Trophoblast cell (in vitro differentiated cells and primary cell): ENCODE measurements around the gene KRTAP10-4.

Experiments
- DNase-seq, 2 donors: peaks; one replicate each; pipeline ENCODE4 v3.0.0-alpha.2; 2016
- H2AFZ ChIP-seq: 2 replicates; pipeline ENCODE4 v1.6.1; 2013; ENCODE audit warnings: low read length, moderate library complexity, mild to moderate bottlenecking; ENCODE audit not compliant: insufficient read depth, poor library complexity
- H2AK5ac ChIP-seq: 2 replicates; pipeline ENCODE4 v1.6.1; 2013; ENCODE audit warnings: mild to moderate bottlenecking, low read length
- H2BK120ac ChIP-seq: 2 replicates; pipeline ENCODE4 v1.6.1; 2013; ENCODE audit warnings: low read length, mild to moderate bottlenecking, moderate library complexity; ENCODE audit not compliant: insufficient read depth, poor library complexity
- H2BK12ac ChIP-seq: 2 replicates; pipeline ENCODE4 v1.6.1; 2013; ENCODE audit warnings: mild to moderate bottlenecking, low read length, moderate library complexity
- H2BK5ac ChIP-seq: 2 replicates; pipeline ENCODE4 v1.6.1; 2013; ENCODE audit warnings: low read length, low read depth, moderate library complexity, mild to moderate bottlenecking; ENCODE audit not compliant: poor library complexity
- H3K14ac ChIP-seq: 2 replicates; pipeline ENCODE4 v1.6.1; 2013; ENCODE audit warnings: mild to moderate bottlenecking, low read length
- H3K18ac ChIP-seq: 2 replicates; pipeline ENCODE4 v1.6.1; 2013; ENCODE audit warnings: mild to moderate bottlenecking, low read length
- H3K23ac ChIP-seq: 2 replicates; pipeline ENCODE4 v1.6.1; 2013; ENCODE audit warnings: low read length
- H3K27ac ChIP-seq: 2 replicates; pipeline ENCODE4 v1.5.1; 2013; ENCODE audit warnings: low read depth, mild to moderate bottlenecking, inconsistent platforms, low read length, moderate library complexity
- H3K27me3 ChIP-seq: 2 replicates; pipeline ENCODE4 v1.6.1; 2013; ENCODE audit warnings: inconsistent platforms, mild to moderate bottlenecking, low read length, moderate library complexity; ENCODE audit not compliant: insufficient read depth
- H3K36me3 ChIP-seq, 2 experiments: 1 replicate in 1 of 2; 2 replicates in 1 of 2; pipeline ENCODE4 v1.6.1; 2013; ENCODE audit warnings: low read length in 2 of 2, mild to moderate bottlenecking in 2 of 2, moderate library complexity in 1 of 2; ENCODE audit not compliant: insufficient read depth in 2 of 2, control insufficient read depth in 1 of 2
- H3K4ac ChIP-seq: 2 replicates; pipeline ENCODE4 v1.6.1; 2013; ENCODE audit warnings: low read depth, mild to moderate bottlenecking, low read length, moderate library complexity
- H3K4me1 ChIP-seq, 2 experiments: 1 replicate in 1 of 2; 2 replicates in 1 of 2; pipeline ENCODE4 v1.6.1; 2013; ENCODE audit warnings: low read length in 2 of 2, mild to moderate bottlenecking in 2 of 2, moderate library complexity in 1 of 2; ENCODE audit not compliant: insufficient read depth in 2 of 2, control insufficient read depth in 1 of 2
- H3K4me2 ChIP-seq: 2 replicates; pipeline ENCODE4 v1.6.1; 2013; ENCODE audit warnings: inconsistent platforms, mild to moderate bottlenecking, low read length, moderate library complexity
- H3K4me3 ChIP-seq: 2 replicates; pipeline ENCODE4 v1.5.1; 2013; ENCODE audit warnings: mild to moderate bottlenecking, low read depth, low read length, inconsistent platforms
- H3K79me1 ChIP-seq: one replicate; pipeline ENCODE4 v1.6.1; 2013; ENCODE audit warnings: low read length
- H3K79me2 ChIP-seq: 2 replicates; pipeline ENCODE4 v1.6.1; 2013; ENCODE audit warnings: low read length, mild to moderate bottlenecking; ENCODE audit not compliant: control insufficient read depth, insufficient read depth, poor library complexity
- H3K9ac ChIP-seq: 2 replicates; pipeline ENCODE4 v1.6.1; 2013; ENCODE audit warnings: mild to moderate bottlenecking, low read length
- H3K9me3 ChIP-seq: 2 replicates; pipeline ENCODE4 v1.6.1; 2013; ENCODE audit warnings: low read depth, mild to moderate bottlenecking, control low read depth, inconsistent platforms, low read length; ENCODE audit not compliant: insufficient read depth
- H4K12ac ChIP-seq: 2 replicates; pipeline ENCODE4 v1.6.1; 2013; ENCODE audit warnings: low read depth, mild to moderate bottlenecking, low read length, moderate library complexity
- H4K8ac ChIP-seq: 2 replicates; pipeline ENCODE4 v1.6.1; 2013; ENCODE audit warnings: low read depth, mild to moderate bottlenecking, low read length, moderate library complexity
- H4K91ac ChIP-seq: one replicate; pipeline ENCODE4 v1.6.1; 2013; ENCODE audit warnings: low read depth, mild to moderate bottlenecking, low read length, moderate library complexity
- WGBS: extraction: QIAGEN DNeasy Blood & Tissue Kit; methylation state at CpG from one replicate; pipeline ENCODE4 v1.1.7; 2013; ENCODE audit warnings: missing lambda C conversion rate; ENCODE audit not compliant: insufficient read length, insufficient coverage; ENCODE audit errors: extremely low coverage; 5-methylcytosine and 5-hydroxymethylcytosine counted together

KRTAP10-4 gene

GRCh38 chr21:44529011-44529421 lies 44.5 kb upstream of the KRTAP10-4 start:
- Histone ChIP-seq H3K27ac (no peak overlapping the region), H2BK120ac (no peak overlapping the region), H3K9ac (no peak overlapping the region), H3K27me3 (no peaks in the 10 kb centered on the region), H4K12ac (no peak overlapping the region), H3K18ac (no peak overlapping the region), H3K9me3 (no peaks in the 10 kb centered on the region), H2BK12ac (no peak overlapping the region), H4K8ac (no peak overlapping the region), H3K4ac (no peak overlapping the region), H3K4me2 (no peak overlapping the region), H2BK5ac (no peak overlapping the region), H3K79me1 (no peaks in the 10 kb centered on the region), H2AFZ (no peak overlapping the region), H3K23ac (no peak overlapping the region), H2AK5ac (no peak overlapping the region), H3K14ac (no peak overlapping the region), H3K79me2 (no peaks in the 10 kb centered on the region), H4K91ac (no peak overlapping the region), H3K4me3 (no peak overlapping the region), H3K4me1 (no peaks in the 10 kb centered on the region), H3K36me3 (no peaks in the 10 kb centered on the region)
- DNase-seq: no peak
- no CpG with 5 or more reads among the region's 17 CpGs for WGBS

- no peak overlapping the region for H3K4me3 ChIP-seq
- no peak overlapping the region for H3K4ac ChIP-seq
- H3K4me1 ChIP-seq: no peaks in the 10 kb centered on the region
- H4K91ac ChIP-seq: no peak overlapping the region
- no peaks in the 10 kb centered on the region for H3K9me3 ChIP-seq
- no peak overlapping the region for H2BK120ac ChIP-seq
- no peak overlapping the region for H3K4me2 ChIP-seq
- H4K8ac ChIP-seq: no peak overlapping the region
- H2BK5ac ChIP-seq: no peak overlapping the region
- H3K18ac ChIP-seq: no peak overlapping the region
- H3K36me3 ChIP-seq: no peaks in the 10 kb centered on the region
- no peak overlapping the region for H2AK5ac ChIP-seq
- H3K79me1 ChIP-seq: no peaks in the 10 kb centered on the region
- H3K14ac ChIP-seq: no peak overlapping the region
- H4K12ac ChIP-seq: no peak overlapping the region
- WGBS: no CpG with 5 or more reads among the region's 23 CpGs
- H3K27ac ChIP-seq: no peak overlapping the region
- DNase-seq: no peak
- H2AFZ ChIP-seq: no peak overlapping the region
- no peaks in the 10 kb centered on the region for H3K79me2 ChIP-seq
- H2BK12ac ChIP-seq: no peak overlapping the region
- no peak overlapping the region for H3K9ac ChIP-seq
- no peaks in the 10 kb centered on the region for H3K27me3 ChIP-seq
- H3K23ac ChIP-seq: no peak overlapping the region
Observed at GRCh38 chr21:44529503-44530125, 43.9 kb upstream of the KRTAP10-4 start.

DNA sequence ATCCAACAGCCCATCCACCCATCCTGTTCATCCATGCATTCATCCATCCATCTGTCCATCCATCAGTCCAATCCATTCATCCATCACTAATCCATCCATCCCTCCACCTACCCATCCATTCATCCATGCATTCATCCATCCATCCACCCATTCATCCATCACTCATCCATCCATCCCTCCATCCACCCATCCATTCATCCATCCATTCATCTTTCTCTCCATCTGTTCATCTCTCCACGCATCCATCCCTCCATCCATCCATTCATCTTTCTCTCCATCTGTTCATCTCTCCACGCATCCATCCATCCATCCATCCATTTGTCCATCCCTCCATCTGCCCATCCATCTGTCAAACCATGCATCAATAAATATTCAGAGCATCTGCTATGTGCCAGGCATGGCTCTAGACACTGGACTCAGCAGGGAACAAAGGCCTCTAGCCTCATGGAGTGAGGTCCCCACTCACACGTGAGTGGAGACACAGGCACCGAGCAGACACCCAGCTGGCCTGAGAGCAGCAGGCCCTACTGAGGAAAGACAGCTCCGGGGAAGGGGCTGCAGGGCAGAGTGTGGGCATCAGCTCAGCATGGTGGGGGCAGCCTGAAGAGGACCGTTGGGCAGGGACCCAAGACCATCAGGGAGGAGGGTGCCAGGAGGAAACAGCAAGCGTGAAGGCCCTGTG lies 43.2 kb upstream of the KRTAP10-4 start:
- H3K27me3 ChIP-seq: no peaks in the 10 kb centered on the region
- no peak overlapping the region for H3K4ac ChIP-seq
- H2BK12ac ChIP-seq: no peak overlapping the region
- no peak overlapping the region for H4K8ac ChIP-seq
- no peak overlapping the region for H2BK5ac ChIP-seq
- WGBS: 100% methylated on average over 2 of the region's 7 CpGs
- no peak overlapping the region for H3K14ac ChIP-seq
- no peaks in the 10 kb centered on the region for H3K79me2 ChIP-seq
- no peak overlapping the region for H3K4me2 ChIP-seq
- DNase-seq: no peak
- no peak overlapping the region for H2AFZ ChIP-seq
- no peak overlapping the region for H3K9ac ChIP-seq
- no peaks in the 10 kb centered on the region for H3K4me1 ChIP-seq
- H3K23ac ChIP-seq: no peak overlapping the region
- no peaks in the 10 kb centered on the region for H3K9me3 ChIP-seq
- no peak overlapping the region for H2AK5ac ChIP-seq
- H4K91ac ChIP-seq: no peak overlapping the region
- H3K36me3 ChIP-seq: no peaks in the 10 kb centered on the region
- H4K12ac ChIP-seq: no peak overlapping the region
- no peaks in the 10 kb centered on the region for H3K79me1 ChIP-seq
- no peak overlapping the region for H3K27ac ChIP-seq
- no peak overlapping the region for H3K18ac ChIP-seq
- no peak overlapping the region for H2BK120ac ChIP-seq
- H3K4me3 ChIP-seq: no peak overlapping the region

DNA sequence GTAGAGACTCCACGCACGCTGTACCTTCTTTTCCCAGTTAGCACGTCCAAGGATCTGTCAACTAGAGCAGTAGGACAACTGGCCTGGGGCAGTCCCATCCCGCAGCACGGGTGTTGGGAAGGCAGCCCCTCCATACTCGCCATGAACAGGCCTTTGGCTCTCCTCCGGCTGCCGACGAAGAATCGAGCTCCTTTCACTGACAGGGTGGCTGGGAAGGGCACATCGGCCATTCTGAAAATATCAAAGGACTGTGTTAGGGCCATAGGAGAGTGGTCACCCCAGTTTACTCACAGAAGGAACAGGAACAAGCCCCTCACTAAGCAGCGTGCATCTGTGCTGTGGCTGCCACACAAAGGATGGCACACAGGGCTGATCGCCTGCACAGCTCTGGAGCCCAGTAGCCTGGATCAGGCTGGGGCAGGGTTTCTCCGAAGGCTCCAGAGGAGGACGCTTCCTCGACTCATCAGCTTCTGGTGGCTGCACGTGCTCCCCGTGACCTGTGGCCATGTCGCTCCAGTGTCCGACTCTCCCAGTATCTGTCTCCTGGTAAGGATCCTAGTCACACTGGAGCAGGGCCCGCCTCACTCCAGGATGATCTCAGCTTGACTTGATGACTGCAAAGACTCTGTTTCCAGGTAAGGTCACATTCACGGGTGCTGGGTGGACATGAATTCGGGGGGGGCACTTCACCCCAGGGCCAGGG lies 42.5 kb upstream of the KRTAP10-4 start:
- H2AK5ac ChIP-seq: no peak overlapping the region
- H3K79me1 ChIP-seq: no peaks in the 10 kb centered on the region
- no peaks in the 10 kb centered on the region for H3K9me3 ChIP-seq
- H2BK12ac ChIP-seq: no peak overlapping the region
- no peak overlapping the region for H3K4me2 ChIP-seq
- no peak for DNase-seq
- no peak overlapping the region for H2BK120ac ChIP-seq
- no peak overlapping the region for H4K91ac ChIP-seq
- no peak overlapping the region for H3K9ac ChIP-seq
- no peak overlapping the region for H3K23ac ChIP-seq
- H2AFZ ChIP-seq: no peak overlapping the region
- H3K14ac ChIP-seq: no peak overlapping the region
- no peak overlapping the region for H3K18ac ChIP-seq
- no peaks in the 10 kb centered on the region for H3K27me3 ChIP-seq
- H4K8ac ChIP-seq: no peak overlapping the region
- no peak overlapping the region for H3K4me3 ChIP-seq
- no peak overlapping the region for H3K27ac ChIP-seq
- H4K12ac ChIP-seq: no peak overlapping the region
- H2BK5ac ChIP-seq: no peak overlapping the region
- no peaks in the 10 kb centered on the region for H3K79me2 ChIP-seq
- no peaks in the 10 kb centered on the region for H3K4me1 ChIP-seq
- H3K36me3 ChIP-seq: no peaks in the 10 kb centered on the region
- no peak overlapping the region for H3K4ac ChIP-seq
- WGBS: no CpG with 5 or more reads among the region's 23 CpGs
